Kasumi-1 (cell line): ENCODE results near the gene ADARB2.
"Not testable (repeated sequence)": the region's sequence is repeated elsewhere in the genome, so short reads cannot be mapped to it uniquely, and the experiment has no call there.

Experiments used
- DNase-seq, 2 experiments: peaks; one replicate each; lab custom pipeline; 2025; lab: John Stamatoyannopoulos, UW

Gene ADARB2

GRCh38 chr10:1227510-1228402 is 509.6 kb downstream of the ADARB2 start:
- DNase-seq, result no peak

GRCh38 chr10:1226907-1227306 is 510.4 kb downstream of the ADARB2 start:
- not testable (repeated sequence) for DNase-seq

GRCh38 chr10:1219874-1220273 is 517.5 kb downstream of the ADARB2 start:
- not testable (repeated sequence) for DNase-seq

- no peak for DNase-seq
Observed at GRCh38 chr10:1217661-1218060, 519.7 kb downstream of the ADARB2 start.

GRCh38 chr10:1217237-1217587 is 520.1 kb downstream of the ADARB2 start:
- no peak for DNase-seq

- no peak for DNase-seq
Observed at GRCh38 chr10:1216574-1217236, 520.6 kb downstream of the ADARB2 start.

GRCh38 chr10:1215862-1216573 is 521.3 kb downstream of the ADARB2 start:
- no peak for DNase-seq

- DNase-seq, result no peak
Observed at GRCh38 chr10:1214882-1215540, 522.3 kb downstream of the ADARB2 start.

- DNase-seq, result no peak
Observed at GRCh38 chr10:1214071-1214675, 523.2 kb downstream of the ADARB2 start.

- no peak for DNase-seq
Observed at GRCh38 chr10:1213252-1214070, 523.9 kb downstream of the ADARB2 start.

GRCh38 chr10:1212571-1213141 is 524.7 kb downstream of the ADARB2 start:
- no peak for DNase-seq

- DNase-seq, result no peak
Observed at GRCh38 chr10:1211844-1212570, 525.3 kb downstream of the ADARB2 start.

GRCh38 chr10:1210667-1211066 is 526.7 kb downstream of the ADARB2 start:
- DNase-seq, result no peak

GRCh38 chr10:1209355-1209979 is 527.9 kb downstream of the ADARB2 start:
- no peak for DNase-seq

GRCh38 chr10:1208366-1209311 is 528.7 kb downstream of the ADARB2 start:
- no peak for DNase-seq

GRCh38 chr10:1206601-1207000 is 530.7 kb downstream of the ADARB2 start:
- DNase-seq, result no peak

- no peak for DNase-seq
Observed at GRCh38 chr10:1206101-1206500, 531.2 kb downstream of the ADARB2 start.

- no peak for DNase-seq
Observed at GRCh38 chr10:1205450-1206030, 531.8 kb downstream of the ADARB2 start.
